H1 (cell line): Measurements from ENCODE around the gene S100A14. TPM values are rescaled to one million over a fixed set of nuclear protein-coding genes. Genes with fewer than 3 reads are reported as not detected.

Experiments
- CTCF ChIA-PET: fragments of 300-600 bp; sonication (Branson Sonifier 250); formaldehyde crosslinking; loops from one replicate; lab custom pipeline; 2021; ENCODE audit not compliant: partially characterized antibody; lab: Charles Lee
- POLR2A ChIA-PET: fragments of 300-600 bp; sonication (Branson Sonifier 250); formaldehyde crosslinking; loops from one replicate; lab custom pipeline; 2021; ENCODE audit warnings: inconsistent platforms; ENCODE audit not compliant: partially characterized antibody; lab: Charles Lee
- DNase-seq, 2 experiments: peaks; one replicate each; pipeline versions ENCODE4 v3.0.0 to v3.0.0-alpha.2; 2010 to 2022; ENCODE audit warnings: low spot score in 2 of 2, low read depth in 1 of 2, mixed read lengths in 1 of 2
- FAIRE-seq: peaks from 2 replicates; lab custom pipeline; 2011; peaks lifted over from hg19 to GRCh38; lab: Jason Lieb, UNC
- H2AFZ ChIP-seq: 2 replicates; pipeline ENCODE4 v1.8.1; 2012; ENCODE audit warnings: low read length, inconsistent platforms
- H2AK5ac ChIP-seq: 2 replicates; pipeline ENCODE4 v1.6.1; 2013; ENCODE audit warnings: low read depth, low read length
- H2BK120ac ChIP-seq: replicated peaks from 2 replicates; pipeline ENCODE3; 2013; ENCODE audit warnings: low read depth, low read length, inconsistent platforms
- H2BK12ac ChIP-seq: 2 replicates; pipeline ENCODE4 v1.6.1; 2013; ENCODE audit warnings: low read depth, low read length
- H2BK15ac ChIP-seq: 2 replicates; pipeline ENCODE4 v1.6.1; 2013; ENCODE audit warnings: low read length
- H2BK20ac ChIP-seq: 2 replicates; pipeline ENCODE4 v1.6.1; 2013; ENCODE audit warnings: low read length
- H2BK5ac ChIP-seq: 2 replicates; pipeline ENCODE4 v1.6.1; 2013; ENCODE audit warnings: low read depth, low read length
- H3K14ac ChIP-seq: 2 replicates; pipeline ENCODE4 v1.6.1; 2013; ENCODE audit warnings: inconsistent platforms; ENCODE audit not compliant: insufficient read length
- H3K18ac ChIP-seq: 2 replicates; pipeline ENCODE4 v1.6.1; 2013; ENCODE audit warnings: low read length; ENCODE audit errors: extremely low read depth
- H3K23ac ChIP-seq: 2 replicates; pipeline ENCODE4 v1.6.1; 2013; ENCODE audit warnings: inconsistent platforms; ENCODE audit not compliant: insufficient read length
- H3K23me2 ChIP-seq: 2 replicates; pipeline ENCODE4 v1.6.1; 2013; ENCODE audit warnings: low read depth, low read length
- H3K27ac ChIP-seq: 2 replicates; pipeline ENCODE4 v1.6.1; 2011; ENCODE audit warnings: low read depth, low read length, inconsistent platforms
- H3K27me3 ChIP-seq, 4 experiments: replicated peaks in 1 of 4; 1 replicate in 1 of 4; 2 replicates in 3 of 4; pipeline versions ENCODE4 v1.6.1 to v1.8.1; 2011 to 2013; ENCODE audit warnings: low read length in 3 of 4, mild to moderate bottlenecking in 3 of 4, inconsistent platforms in 2 of 4, mixed read lengths in 2 of 4, moderate library complexity in 1 of 4; ENCODE audit not compliant: control insufficient read depth in 3 of 4, insufficient read depth in 3 of 4; ENCODE audit errors: extremely low read depth in 1 of 4
- H3K36me3 ChIP-seq, 4 experiments: 2 replicates each; pipeline versions ENCODE4 v1.6.1 to v1.8.1; 2011 to 2013; ENCODE audit warnings: mild to moderate bottlenecking in 4 of 4, low read length in 3 of 4, moderate library complexity in 2 of 4, control low read depth in 1 of 4, inconsistent platforms in 1 of 4; ENCODE audit not compliant: insufficient read depth in 4 of 4, control insufficient read depth in 2 of 4
- H3K4ac ChIP-seq: replicated peaks from 2 replicates; pipeline ENCODE3; 2013; ENCODE audit warnings: low read length, low read depth, mixed read lengths, inconsistent platforms; ENCODE audit not compliant: insufficient read length
- H3K4me1 ChIP-seq, 4 experiments: replicated peaks in 1 of 4; 1 replicate in 1 of 4; 2 replicates in 3 of 4; pipeline versions ENCODE4 v1.6.1 to v1.8.1; 2011 to 2013; ENCODE audit warnings: low read length in 3 of 4, inconsistent platforms in 2 of 4, mixed read lengths in 1 of 4; ENCODE audit not compliant: insufficient read depth in 4 of 4, control insufficient read depth in 3 of 4
- H3K4me2 ChIP-seq, 2 experiments: 2 replicates each; pipeline versions ENCODE4 v1.6.1 to v1.8.1; 2011 to 2013; ENCODE audit warnings: low read depth in 2 of 2, low read length in 2 of 2, control low read depth in 1 of 2, inconsistent platforms in 1 of 2, mild to moderate bottlenecking in 1 of 2; ENCODE audit not compliant: insufficient read depth in 1 of 2
- H3K4me3 ChIP-seq, 4 experiments: fragments of 200-600, 300-600 bp in 1 of 4; sonication (generic), shearing (Covaris generic), sonication (Bioruptor Twin) in 1 of 4; 2 replicates each; pipeline versions ENCODE4 v1.5.1 to v1.8.1; 2011 to 2016; ENCODE audit warnings: low read length in 4 of 4, low read depth in 3 of 4, control low read depth in 2 of 4, inconsistent platforms in 2 of 4, mild to moderate bottlenecking in 2 of 4, mixed read lengths in 1 of 4, moderate library complexity in 1 of 4; ENCODE audit not compliant: insufficient read depth in 2 of 4; ENCODE audit errors: extremely low read depth in 1 of 4
- H3K56ac ChIP-seq: replicated peaks from 2 replicates; pipeline ENCODE3; 2013; ENCODE audit warnings: low read depth, mild to moderate bottlenecking, mixed read lengths, low read length, inconsistent platforms; ENCODE audit not compliant: insufficient read length
- H3K79me1 ChIP-seq: 2 replicates; pipeline ENCODE4 v1.6.1; 2013; ENCODE audit warnings: low read depth, low read length, control low read depth
- H3K79me2 ChIP-seq, 2 experiments: 2 replicates each; pipeline versions ENCODE4 v1.6.1 to v1.8.1; 2012 to 2013; ENCODE audit warnings: low read length in 2 of 2, mild to moderate bottlenecking in 2 of 2, inconsistent platforms in 1 of 2; ENCODE audit not compliant: insufficient read depth in 2 of 2, control insufficient read depth in 1 of 2
- H3K9ac ChIP-seq, 4 experiments: replicated peaks in 1 of 4; 1 replicate in 1 of 4; 2 replicates in 3 of 4; pipeline versions ENCODE4 v1.6.1 to v1.8.1; 2011 to 2013; ENCODE audit warnings: low read depth in 3 of 4, low read length in 3 of 4, control low read depth in 2 of 4, mild to moderate bottlenecking in 2 of 4, moderate library complexity in 2 of 4, inconsistent platforms in 1 of 4; ENCODE audit errors: extremely low read depth in 1 of 4
- H3K9me3 ChIP-seq, 2 experiments: 2 replicates each; pipeline versions ENCODE4 v1.6.1 to v1.8.1; 2012 to 2013; ENCODE audit warnings: mild to moderate bottlenecking in 2 of 2, moderate library complexity in 2 of 2, control low read depth in 1 of 2, inconsistent platforms in 1 of 2, low read depth in 1 of 2, low read length in 1 of 2, mixed read lengths in 1 of 2; ENCODE audit not compliant: insufficient read depth in 2 of 2
- H4K20me1 ChIP-seq, 2 experiments: replicated peaks in 1 of 2; 2 replicates each; pipeline versions ENCODE3 to v1.8.1; 2011 to 2013; ENCODE audit warnings: inconsistent platforms in 2 of 2, low read length in 2 of 2, mild to moderate bottlenecking in 1 of 2; ENCODE audit not compliant: insufficient read depth in 2 of 2, control insufficient read depth in 1 of 2
- H4K5ac ChIP-seq: 2 replicates; pipeline ENCODE4 v1.6.1; 2013; ENCODE audit warnings: low read length, low read depth, mixed read lengths, inconsistent platforms; ENCODE audit not compliant: insufficient read length
- H4K8ac ChIP-seq: 2 replicates; pipeline ENCODE4 v1.8.0; 2013; ENCODE audit warnings: mild to moderate bottlenecking, moderate library complexity, low read length, inconsistent platforms; ENCODE audit not compliant: insufficient read depth; ENCODE audit errors: extremely low read depth
- H4K91ac ChIP-seq: replicated peaks from 2 replicates; pipeline ENCODE3; 2013; ENCODE audit warnings: low read length, mixed read lengths, inconsistent platforms; ENCODE audit not compliant: insufficient read length
- EGR1 ChIP-seq: IDR thresholded peaks from 2 replicates; pipeline ENCODE4 v1.6.1; 2011; ENCODE audit warnings: low read depth, low read length, borderline replicate concordance
- KDM1A ChIP-seq: fragments of 200-600, 300-600 bp; sonication (generic); IDR thresholded peaks from 2 replicates; pipeline ENCODE4 v1.7.1; 2016; ENCODE audit warnings: mild to moderate bottlenecking, low read length, borderline replicate concordance
- RBBP5 ChIP-seq: IDR thresholded peaks from 2 replicates; pipeline ENCODE4 v1.7.1; 2012; ENCODE audit warnings: low read depth, mild to moderate bottlenecking, inconsistent platforms, low read length, moderate library complexity, borderline replicate concordance
- WGBS, 2 experiments: shearing (Covaris generic) in 1 of 2; methylation state at CpG; one replicate each; pipeline versions ENCODE4 v1.1.6 to v1.1.7; 2013 to 2015; ENCODE audit warnings: low lambda C conversion rate in 2 of 2, mixed read lengths in 2 of 2, inconsistent platforms in 1 of 2, low coverage in 1 of 2, missing lambda C conversion rate in 1 of 2; ENCODE audit not compliant: insufficient replicate concordance in 2 of 2, insufficient coverage in 1 of 2, insufficient read length in 1 of 2; ENCODE audit errors: extremely low coverage in 1 of 2, missing lambda C conversion rate in 1 of 2; 5-methylcytosine and 5-hydroxymethylcytosine counted together
- polyA plus RNA-seq, 7 experiments: library from polyadenylated mRNA; depleted of rRNA in 3 of 7; stranded (reverse) in 5 of 7; unstranded in 2 of 7; fragments of >200 nt in 5 of 7; fragments of 200-250 nt in 2 of 7; gene quantifications; 1 replicate in 5 of 7; 2 replicates in 1 of 7; 4 replicates in 1 of 7; pipeline versions ENCODE4 v1.2.1 to v1.2.3, GENCODE V29; 2011 to 2013; ENCODE audit warnings: missing spikeins in 2 of 7, mixed read lengths in 2 of 7
- total RNA-seq: library from RNA; stranded (reverse); fragmentation: NEBNext Ultra II Directional; extraction: Animal tissue kit (Norgen Biotek cat#: 25700); gene quantifications from 2 replicates; pipeline ENCODE4 v1.2.1, GENCODE V29; 2021

S100A14 gene
- total and polyA plus RNA-seq, 2 of the 8 experiments (the other 6 are each of a cell fraction or from before 2014, with no cell fraction given), result 1.4 to 5.3 TPM

- peak overlapping the region; percentile 97; the same call in 1 of the 2 replicates for H2BK5ac ChIP-seq
- peak overlapping the region in 3 of 4 experiments; percentile 9 to 41 (median 23); a peak in 3 of 8 replicates for H3K4me3 ChIP-seq
- H4K8ac ChIP-seq, result 0 out of 2 replicates have a peak overlapping the region, but pooled peaks have one; percentile 7
- H3K4ac ChIP-seq, result no peak overlapping the region
- no peak overlapping the region for H2AK5ac ChIP-seq
- no peaks in the 10 kb centered on the region for H3K9me3 ChIP-seq
- FAIRE-seq (no peak), DNase-seq (peak; percentile 81 to 94)
- POLR2A ChIA-PET, result interaction anchor here (0.6 to 2.1 kb wide), 15 partner anchors 9 to 422 kb away, joined by 3 to 16 read pairs (median 4); partner anchors contain the start of genes CHTOP, RPS27, S100A1 and S100A13
- peak overlapping the region; percentile 94 for H2AFZ ChIP-seq
- peak overlapping the region; percentile 92 for H4K91ac ChIP-seq
- H3K4me2 ChIP-seq, result peak overlapping the region; percentile 1 to 61
- H3K14ac ChIP-seq, result no peak overlapping the region
- no peak overlapping the region for H4K5ac ChIP-seq
- no peaks in the 10 kb centered on the region for H3K79me2 ChIP-seq
- H3K79me1 ChIP-seq, result no peaks in the 10 kb centered on the region
- peak overlapping the region; percentile 11 for H2BK120ac ChIP-seq
- peak overlapping the region; percentile 39; the same call in 1 of the 2 replicates for H3K27ac ChIP-seq
- H3K4me1 ChIP-seq, result peaks cover 11 to 26% (median 20%) of the 10 kb centered on the region in 4 experiments
- peak overlapping the region; percentile 99 for H2BK12ac ChIP-seq
- H3K23me2 ChIP-seq, result peaks cover 2% of the 10 kb centered on the region
- peak overlapping the region in 2 of 4 experiments; percentile 27 to 38; a peak in 3 of 7 replicates for H3K9ac ChIP-seq
- 27% methylated on average over 24 of the region's 25 CpGs; no CpG with 5 or more reads in 1 of the 2 experiments for WGBS, 2 experiments
- H3K36me3 ChIP-seq, result no peaks in the 10 kb centered on the region
- H3K27me3 ChIP-seq, result 0 out of 7 replicates have a peak, but pooled peaks cover 0 to 4% (median 0%) of the 10 kb centered on the region in 4 experiments
- H4K20me1 ChIP-seq, result no peaks in the 10 kb centered on the region
- peak overlapping the region; percentile 99 for H2BK15ac ChIP-seq
- no peak overlapping the region for H3K23ac ChIP-seq
- peak overlapping the region; percentile 95 for H2BK20ac ChIP-seq
- H3K18ac ChIP-seq, result peak overlapping the region; percentile 26
- H3K56ac ChIP-seq, result peak overlapping the region; percentile 73
- CTCF ChIA-PET, result interaction anchor here (0.7 to 7.5 kb wide), 33 partner anchors 9 to 216 kb away, joined by 3 to 224 read pairs (median 7); partner anchors contain the start of genes CHTOP, S100A1, S100A13 and S100A14
- TF ChIP-seq EGR1 (0 out of 2 replicates have a peak, but pooled peaks have one; percentile 19), KDM1A (no peak), RBBP5 (no peak)
Observed at GRCh38 chr1:153568367-153569099, 47.6 kb downstream of the S100A14 start.
